Uterus (tissue), 4 donors: Measurements from ENCODE around the gene FXYD6. TPM values are rescaled to one million over a fixed set of nuclear protein-coding genes. Genes with fewer than 3 reads are reported as not detected.

ENCODE experiments used
- DNase-seq, 2 donors: peaks; one replicate each; pipeline ENCODE4 v3.0.0-alpha.2; 2019 to 2020
- H3K27ac ChIP-seq, 2 donors: fragments of 200-600 bp; sonication (generic); 1 replicate in 1 of 2; 2 replicates in 1 of 2; pipeline ENCODE4 v1.5.1; 2016 to 2018
- H3K27me3 ChIP-seq, 2 donors: fragments of 200-600 bp; sonication (generic); one replicate each; pipeline ENCODE4 v1.5.1; 2018 to 2019; ENCODE audit warnings: control low read depth in 1 of 2
- H3K36me3 ChIP-seq, 2 donors: fragments of 200-600 bp; sonication (generic); one replicate each; pipeline ENCODE4 v1.5.1; 2019; ENCODE audit warnings: control low read depth in 1 of 2
- H3K4me1 ChIP-seq, 2 donors: fragments of 200-600 bp; sonication (generic); one replicate each; pipeline ENCODE4 v1.5.1; 2018 to 2019; ENCODE audit warnings: control low read depth in 1 of 2
- H3K4me3 ChIP-seq, 2 donors: fragments of 200-600 bp; sonication (generic); 1 replicate in 1 of 2; 2 replicates in 1 of 2; pipeline ENCODE4 v1.5.1; 2018 to 2019; ENCODE audit warnings: mild to moderate bottlenecking in 1 of 2
- H3K9me3 ChIP-seq, 2 donors: fragments of 200-600 bp; sonication (generic); one replicate each; pipeline ENCODE4 v1.5.1; 2019; ENCODE audit warnings: control low read depth in 1 of 2
- CTCF ChIP-seq, 4 experiments: fragments of 200-600 bp in 2 of 4; fragments of 450-650 bp in 2 of 4; sonication (generic) in 2 of 4; IDR thresholded peaks; one replicate each; pipeline ENCODE4 v1.5.1; 2016 to 2019; ENCODE audit warnings: antibody characterized with exemption in 4 of 4, mild to moderate bottlenecking in 2 of 4, moderate library complexity in 1 of 4
- POLR2A ChIP-seq, 2 donors: fragments of 450-650 bp; IDR thresholded peaks; one replicate each; pipeline ENCODE4 v1.6.1; 2016; ENCODE audit warnings: antibody characterized with exemption in 2 of 2, mild to moderate bottlenecking in 1 of 2, moderate library complexity in 1 of 2
- intact Hi-C: fragments of 100-400 bp; cut with DNase I; formaldehyde crosslinking; loops from one replicate; pipeline ENCODE4 v1.15.1; 2023; ENCODE audit warnings: low total_unique reads
- total RNA-seq, 4 donors: library from RNA; depleted of rRNA in 3 of 4; stranded (reverse); fragments of >200 nt in 3 of 4; gene quantifications; one replicate each; pipeline versions ENCODE4 v1.1.0 to v1.2.4, GENCODE V29; 2014 to 2023
- donor health status: DM: yes; HTN: yes; CAD: no.

Gene FXYD6
- total RNA-seq, 4 donors from 2014 or later = 85.3 to 307 (median 192) TPM

- no peaks in the 10 kb centered on the region for H3K27me3 ChIP-seq
- TF ChIP-seq CTCF (IDR thresholded peaks at IDR 0.05) = no peak
- no peak for TF ChIP-seq POLR2A (IDR thresholded peaks at IDR 0.05)
- H3K9me3 ChIP-seq = no peaks in the 10 kb centered on the region
- H3K27ac ChIP-seq = no peak overlapping the region
- peak in 1 of 2 donors; percentile 8 for DNase-seq
- H3K4me1 ChIP-seq = no peaks in the 10 kb centered on the region
- no peak overlapping the region for H3K4me3 ChIP-seq
- intact Hi-C loops = no loop called here
- no peaks in the 10 kb centered on the region for H3K36me3 ChIP-seq
Measured at GRCh38 chr11:117839380-117839881, 37.0 kb downstream of the FXYD6 start.

GRCh38 chr11:117838901-117839300, 37.6 kb downstream of the FXYD6 start:
- DNase-seq = peak in 1 of 2 donors; percentile 3
- Histone ChIP-seq H3K9me3 (no peaks in the 10 kb centered on the region), H3K27me3 (no peaks in the 10 kb centered on the region), H3K4me1 (no peaks in the 10 kb centered on the region), H3K36me3 (no peaks in the 10 kb centered on the region), H3K4me3 (no peak overlapping the region), H3K27ac (no peak overlapping the region)
- TF ChIP-seq CTCF (IDR thresholded peaks at IDR 0.05) = no peak
- intact Hi-C loops = no loop called here

- DNase-seq = peak in 1 of 2 donors; percentile 9
- Histone ChIP-seq H3K4me1 (no peaks in the 10 kb centered on the region), H3K27ac (no peak overlapping the region), H3K36me3 (no peaks in the 10 kb centered on the region), H3K27me3 (no peaks in the 10 kb centered on the region), H3K9me3 (no peaks in the 10 kb centered on the region), H3K4me3 (no peak overlapping the region)
- TF ChIP-seq POLR2A (IDR thresholded peaks at IDR 0.05) (no peak), CTCF (IDR thresholded peaks at IDR 0.05) (no peak)
- intact Hi-C loops = no loop called here
Measured at GRCh38 chr11:117837791-117838190, 38.7 kb downstream of the FXYD6 start.

- Histone ChIP-seq H3K27me3 (no peaks in the 10 kb centered on the region), H3K27ac (no peak overlapping the region), H3K36me3 (no peaks in the 10 kb centered on the region), H3K4me1 (no peaks in the 10 kb centered on the region), H3K9me3 (no peaks in the 10 kb centered on the region), H3K4me3 (no peak overlapping the region)
- intact Hi-C loops = no loop called here
- peak; percentile 9 to 11 for DNase-seq
- no peak for TF ChIP-seq CTCF (IDR thresholded peaks at IDR 0.05)
Measured at GRCh38 chr11:117837070-117837776, 39.2 kb downstream of the FXYD6 start.

GRCh38 chr11:117836077-117836960, 40.1 kb downstream of the FXYD6 start:
- TF ChIP-seq CTCF (IDR thresholded peaks at IDR 0.05) (no peak), POLR2A (IDR thresholded peaks at IDR 0.05) (no peak)
- Histone ChIP-seq H3K27ac (no peak overlapping the region), H3K4me1 (no peaks in the 10 kb centered on the region), H3K9me3 (no peaks in the 10 kb centered on the region), H3K27me3 (no peaks in the 10 kb centered on the region), H3K4me3 (no peak overlapping the region), H3K36me3 (no peaks in the 10 kb centered on the region)
- intact Hi-C loops = no loop called here
- peak; percentile 10 to 11 for DNase-seq
